AG04449 (cell line): ENCODE results near the gene TMEM62.
"Not testable (repeated sequence)": the region's sequence is repeated elsewhere in the genome, so short reads cannot be mapped to it uniquely, and the experiment has no call there.

Experiments used
- CTCF ChIA-PET: fragments of 350-600 bp; formaldehyde crosslinking; extraction: SDS; loops from one replicate; lab custom pipeline; 2021; ENCODE audit warnings: antibody characterized with exemption; lab: Yijun Ruan, JAX
- POLR2A ChIA-PET: fragments of 400-600, 350-600 bp; formaldehyde crosslinking; extraction: SDS; loops from one replicate; lab custom pipeline; 2020; ENCODE audit warnings: antibody characterized with exemption, inconsistent platforms; lab: Yijun Ruan, JAX
- DNase-seq: peaks from one replicate; pipeline ENCODE4 v3.0.0-alpha.2; 2010; ENCODE audit warnings: low read depth, low spot score
- H3K4me3 ChIP-seq: 2 replicates; pipeline ENCODE4 v1.5.1; 2011; ENCODE audit warnings: low read depth, mild to moderate bottlenecking, control low read depth, low read length
- CTCF ChIP-seq: IDR thresholded peaks from one replicate; pipeline ENCODE4 v1.5.1; 2011; ENCODE audit warnings: mild to moderate bottlenecking, moderate library complexity, low read length, control low read depth, inconsistent platforms; ENCODE audit not compliant: insufficient read depth; ENCODE audit errors: missing control alignments

Gene TMEM62

GRCh38 chr15:43165801-43166325 lies 32.5 kb downstream of the TMEM62 start:
- ChIA-PET CTCF (interaction anchor here (0.6 kb wide), 1 partner anchor 35 kb away, joined by 3 read pairs; no protein-coding TSS in a partner anchor), POLR2A (no interaction called here)
- no peak for TF ChIP-seq CTCF

GRCh38 chr15:43167261-43167660 lies 33.9 kb downstream of the TMEM62 start:
- CTCF ChIA-PET, POLR2A ChIA-PET, DNase-seq: not testable (repeated sequence)

More at GRCh38 chr15:43165801-43166325, 32.5 kb downstream of the TMEM62 start:
- no peak for DNase-seq
- no peak overlapping the region for H3K4me3 ChIP-seq

GRCh38 chr15:43168192-43169107 lies 35.1 kb downstream of the TMEM62 start:
- DNase-seq, result no peak
- POLR2A ChIA-PET, result interaction anchor here (0.6 kb wide), 1 partner anchor 14 kb away, joined by 3 read pairs; no protein-coding TSS in a partner anchor
- no peak overlapping the region for H3K4me3 ChIP-seq
- TF ChIP-seq CTCF, result no peak
- CTCF ChIA-PET, result interaction anchor here (1.4 kb wide), 1 partner anchor 36 kb away, joined by 5 read pairs; no protein-coding TSS in a partner anchor

More at GRCh38 chr15:43167261-43167660, 33.9 kb downstream of the TMEM62 start:
- not testable (repeated sequence) for H3K4me3 ChIP-seq

- H3K4me3 ChIP-seq, result no peak overlapping the region
- DNase-seq, result no peak
- POLR2A ChIA-PET, result no interaction called here
- no peak for TF ChIP-seq CTCF
- CTCF ChIA-PET, result no interaction called here
Observed at GRCh38 chr15:43169888-43170287, 36.5 kb downstream of the TMEM62 start.

GRCh38 chr15:43175656-43176309 lies 42.4 kb downstream of the TMEM62 start:
- CTCF ChIA-PET, result interaction anchor here (1.2 to 2.2 kb wide), 2 partner anchors 29 to 49 kb away, joined by 3 to 8 read pairs; no protein-coding TSS in a partner anchor
- H3K4me3 ChIP-seq, DNase-seq, POLR2A ChIA-PET: not testable (repeated sequence)

- DNase-seq, H3K4me3 ChIP-seq, POLR2A ChIA-PET, CTCF ChIA-PET: not testable (repeated sequence)
Observed at GRCh38 chr15:43177147-43177546, 43.8 kb downstream of the TMEM62 start.

- DNase-seq, result no peak
- CTCF ChIA-PET, result interaction anchor here (1.2 to 5.8 kb wide), 8 partner anchors 11 to 103 kb away, joined by 3 to 63 read pairs (median 4); no protein-coding TSS in a partner anchor
- POLR2A ChIA-PET, result no interaction called here
- no peak overlapping the region for H3K4me3 ChIP-seq
- no peak for TF ChIP-seq CTCF
Observed at GRCh38 chr15:43183270-43183669, 49.9 kb downstream of the TMEM62 start.
